Activated naive CD4-positive, alpha-beta T cell treated with anti-CD3 and anti-CD28 coated beads, Interleukin-2, amount 10 ng/mL, durations not matched to agents 7 days and 5 days (primary cell): ENCODE measurements around the gene NKX2-1.

Experiments
- CTCF ChIA-PET: fragments of 350-600 bp; sonication (Branson Sonifier 250); formaldehyde crosslinking; loops from one replicate; lab custom pipeline; 2021; ENCODE audit warnings: antibody characterized with exemption; lab: Charles Lee
- DNase-seq: peaks from one replicate; pipeline ENCODE4 v3.0.0-alpha.2; 2020
- H3K27ac Mint-ChIP-seq: one replicate; pipeline ENCODE4 v1.8.0; 2021; ENCODE audit warnings: mild to moderate bottlenecking, moderate library complexity, mixed read lengths
- H3K27me3 Mint-ChIP-seq: one replicate; pipeline ENCODE4 v1.8.0; 2021; ENCODE audit warnings: mild to moderate bottlenecking, mixed read lengths
- H3K36me3 Mint-ChIP-seq: one replicate; pipeline ENCODE4 v1.8.0; 2021; ENCODE audit warnings: mixed read lengths
- H3K4me1 Mint-ChIP-seq: one replicate; pipeline ENCODE4 v1.8.0; 2021; ENCODE audit warnings: mixed read lengths
- H3K4me3 Mint-ChIP-seq: one replicate; pipeline ENCODE4 v1.8.0; 2021; ENCODE audit warnings: mild to moderate bottlenecking, moderate library complexity, mixed read lengths
- H3K9me3 Mint-ChIP-seq: one replicate; pipeline ENCODE4 v1.8.0; 2021; ENCODE audit warnings: mixed read lengths

NKX2-1 gene

DNA sequence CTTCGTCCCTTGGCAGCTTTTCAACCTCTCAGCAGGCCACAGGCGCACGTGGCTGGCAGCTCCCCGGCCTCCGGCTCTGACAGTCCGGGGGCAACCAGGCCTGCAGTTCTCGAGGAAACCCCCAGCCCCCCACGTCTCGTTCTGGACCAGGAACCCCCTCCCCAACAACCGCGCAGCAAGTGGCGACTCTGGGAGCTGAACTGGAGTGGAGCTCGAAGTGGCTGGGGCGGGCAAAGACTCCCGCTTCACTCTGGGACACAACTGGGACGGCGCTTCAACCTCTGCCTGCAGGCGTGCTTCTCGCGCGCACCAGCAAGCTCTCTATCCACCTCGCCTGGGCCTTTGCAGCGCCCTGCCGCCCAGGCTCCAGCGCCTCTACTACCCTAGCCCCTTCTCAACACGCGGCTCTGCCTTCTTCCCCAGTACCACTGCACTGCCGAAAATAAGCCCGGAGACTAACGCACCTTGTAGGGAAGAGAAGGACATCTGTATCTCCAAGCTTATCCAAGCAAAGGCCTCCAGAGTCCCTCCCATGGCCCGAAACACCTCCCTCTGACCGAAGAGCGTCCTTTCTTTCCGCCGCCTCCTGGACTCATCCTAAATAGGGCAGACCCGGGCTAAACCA lies 2.4 kb upstream of the NKX2-1 start:
- no peak for DNase-seq
- no peaks in the 10 kb centered on the region for H3K9me3 Mint-ChIP-seq
- H3K4me1 Mint-ChIP-seq: peaks cover 7% of the 10 kb centered on the region
- peak overlapping the region; percentile 73 for H3K27ac Mint-ChIP-seq
- CTCF ChIA-PET: interaction anchor here (0.8 to 1.7 kb wide), 2 partner anchors 10 to 83 kb away, joined by 3 to 4 read pairs; no protein-coding TSS in a partner anchor
- peaks cover 98% of the 10 kb centered on the region for H3K27me3 Mint-ChIP-seq
- peaks cover 6% of the 10 kb centered on the region for H3K36me3 Mint-ChIP-seq
- no peak overlapping the region for H3K4me3 Mint-ChIP-seq

DNA sequence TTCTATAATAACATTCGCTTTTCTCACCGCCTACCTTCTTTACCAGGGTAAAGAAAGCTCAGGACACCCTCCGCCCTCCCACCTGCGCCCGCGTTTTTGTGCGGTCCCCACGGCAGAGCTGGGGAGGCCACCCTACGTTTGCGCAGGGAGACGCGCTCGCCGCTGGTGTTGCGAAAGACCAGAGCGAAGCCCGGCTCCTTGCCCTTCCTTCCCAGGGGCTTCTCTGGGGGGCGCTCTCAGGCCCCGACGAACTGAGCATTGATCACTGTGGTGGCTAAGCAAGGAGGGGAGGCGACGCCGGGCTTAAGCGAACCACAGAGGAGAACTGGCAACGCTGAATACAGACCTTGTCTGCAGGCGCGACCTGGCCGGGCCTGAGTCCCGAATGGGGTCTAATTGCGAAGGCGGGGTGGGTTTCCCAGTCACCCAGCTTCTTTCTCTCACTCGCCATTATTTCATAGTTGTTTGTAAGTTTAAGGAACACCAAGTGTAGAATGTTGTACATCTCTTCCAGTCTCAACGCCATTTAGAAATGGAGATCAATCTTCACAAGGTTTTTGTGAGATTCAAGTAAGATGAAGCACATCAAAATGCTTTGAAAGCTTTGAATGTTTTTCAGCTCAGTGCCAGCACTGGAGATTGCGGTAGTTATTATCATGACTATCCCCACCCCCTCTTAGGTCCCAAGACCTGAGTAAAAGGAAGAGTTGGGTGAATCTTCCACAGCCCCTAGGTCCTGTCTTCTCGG lies 1.7 kb upstream of the NKX2-1 start:
- CTCF ChIA-PET: interaction anchor here (0.8 to 1.2 kb wide), 3 partner anchors 9 to 61 kb away, joined by 3 to 4 read pairs (median 3); partner anchors contain the start of gene NKX2-8
- H3K36me3 Mint-ChIP-seq: peaks cover 6% of the 10 kb centered on the region
- DNase-seq: no peak
- peaks cover 7% of the 10 kb centered on the region for H3K4me1 Mint-ChIP-seq
- H3K27ac Mint-ChIP-seq: no peak overlapping the region
- H3K4me3 Mint-ChIP-seq: no peak overlapping the region
- H3K9me3 Mint-ChIP-seq: no peaks in the 10 kb centered on the region
- H3K27me3 Mint-ChIP-seq: peaks cover 99% of the 10 kb centered on the region

- CTCF ChIA-PET: interaction anchor here (0.8 to 1.2 kb wide), 2 partner anchors 61 to 62 kb away, joined by 3 to 4 read pairs; partner anchors contain the start of gene NKX2-8
- Mint-ChIP-seq H3K27me3 (peaks cover 99% of the 10 kb centered on the region), H3K27ac (no peak overlapping the region), H3K36me3 (peaks cover 4% of the 10 kb centered on the region), H3K4me1 (peaks cover 7% of the 10 kb centered on the region), H3K9me3 (no peaks in the 10 kb centered on the region), H3K4me3 (no peak overlapping the region)
- DNase-seq: no peak
Observed at GRCh38 chr14:36520601-36521525, 831 bp upstream of the NKX2-1 start.

DNA sequence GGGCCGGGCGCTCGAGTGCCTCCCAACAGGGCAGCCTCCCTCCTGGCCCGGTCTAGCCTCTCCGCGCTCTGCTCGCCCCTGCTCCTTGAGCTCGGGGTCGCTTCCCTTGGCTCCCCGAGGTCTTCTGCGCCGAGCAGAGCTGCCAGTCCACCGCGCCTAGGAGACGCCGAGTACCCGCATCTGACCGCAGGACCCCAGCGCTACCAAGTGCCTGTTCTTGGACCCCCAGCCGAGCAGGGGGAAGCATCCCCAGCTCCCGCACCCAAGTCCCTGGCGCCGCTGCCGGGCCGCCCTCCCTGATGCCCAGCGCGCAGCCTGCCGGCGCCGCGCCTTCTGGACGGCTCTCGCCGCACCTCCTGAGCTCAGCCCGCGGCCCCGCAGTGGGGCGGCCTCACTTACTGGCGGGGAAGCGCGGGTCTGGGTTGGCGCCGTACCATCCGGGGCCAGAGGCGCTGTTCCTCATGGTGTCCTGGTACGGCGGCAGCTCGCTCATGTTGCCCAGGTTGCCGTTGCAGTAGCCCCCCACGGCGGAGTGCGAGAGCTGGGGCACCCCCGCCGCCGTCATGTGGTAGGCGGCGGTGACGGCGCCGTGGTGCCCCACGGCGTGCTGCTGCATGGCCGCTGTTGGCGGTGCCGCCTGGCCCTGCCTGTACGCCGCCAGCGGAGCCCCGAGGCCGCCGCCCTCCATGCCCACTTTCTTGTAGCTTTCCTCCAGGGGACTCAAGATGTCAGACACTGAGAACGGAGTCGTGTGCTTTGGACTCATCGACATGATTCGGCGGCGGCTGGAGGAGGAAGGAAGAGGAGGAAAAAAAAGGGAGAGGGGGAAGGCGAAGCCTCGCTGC lies 1.2 kb downstream of the NKX2-1 start:
- H3K36me3 Mint-ChIP-seq: peaks cover 3% of the 10 kb centered on the region
- H3K4me1 Mint-ChIP-seq: peaks cover 7% of the 10 kb centered on the region
- DNase-seq: no peak
- peak overlapping the region; percentile 41 for H3K4me3 Mint-ChIP-seq
- H3K27me3 Mint-ChIP-seq: peaks cover 99% of the 10 kb centered on the region
- peak overlapping the region; percentile 68 for H3K27ac Mint-ChIP-seq
- CTCF ChIA-PET: no interaction called here
- H3K9me3 Mint-ChIP-seq: no peaks in the 10 kb centered on the region

- CTCF ChIA-PET: no interaction called here
- Mint-ChIP-seq H3K4me1 (peaks cover 7% of the 10 kb centered on the region), H3K27me3 (peaks cover 99% of the 10 kb centered on the region)
Observed at GRCh38 chr14:36518031-36518585, 1.9 kb downstream of the NKX2-1 start.

DNA sequence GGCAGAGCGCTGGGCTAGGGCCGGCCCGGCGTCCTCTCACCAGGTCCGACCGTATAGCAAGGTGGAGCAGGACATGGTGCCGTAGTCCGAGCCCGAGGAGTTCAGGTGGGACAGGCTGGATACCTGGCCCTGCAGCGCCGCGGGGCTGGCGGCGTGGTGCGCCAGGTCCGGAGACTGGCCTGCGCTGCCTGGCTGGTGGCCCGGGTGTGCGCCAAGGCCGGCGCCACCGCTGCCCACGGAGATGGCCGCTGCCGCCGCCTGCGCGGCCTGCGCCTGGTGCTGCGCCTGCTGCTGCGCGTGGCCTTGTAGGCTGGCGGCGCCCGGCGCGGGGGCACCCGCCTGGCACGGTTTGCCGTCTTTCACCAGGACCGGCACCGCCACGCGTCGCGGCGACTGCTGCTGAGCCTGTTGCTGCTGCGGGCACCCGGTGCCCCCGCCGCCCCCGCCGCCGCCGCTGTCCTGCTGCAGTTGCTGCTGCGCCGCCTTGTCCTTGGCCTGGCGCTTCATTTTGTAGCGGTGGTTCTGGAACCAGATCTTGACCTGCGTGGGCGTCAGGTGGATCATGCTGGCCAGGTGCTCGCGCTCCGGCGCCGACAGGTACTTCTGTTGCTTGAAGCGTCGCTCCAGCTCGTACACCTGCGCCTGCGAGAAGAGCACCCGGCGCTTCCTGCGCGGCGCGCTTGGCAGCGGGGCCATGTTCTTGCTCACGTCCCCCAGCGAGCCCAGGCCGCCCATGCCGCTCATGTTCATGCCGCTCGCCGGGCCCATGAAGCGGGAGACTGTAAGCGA lies 2.6 kb downstream of the NKX2-1 start:
- H3K9me3 Mint-ChIP-seq: no peaks in the 10 kb centered on the region
- H3K36me3 Mint-ChIP-seq: peaks cover 2% of the 10 kb centered on the region
- H3K4me3 Mint-ChIP-seq: no peak overlapping the region
- peak overlapping the region; percentile 73 for H3K27ac Mint-ChIP-seq
- peaks cover 99% of the 10 kb centered on the region for H3K27me3 Mint-ChIP-seq
- peaks cover 7% of the 10 kb centered on the region for H3K4me1 Mint-ChIP-seq
- no peak for DNase-seq
- CTCF ChIA-PET: interaction anchor here (0.6 kb wide), 1 partner anchor 139 kb away, joined by 3 read pairs; no protein-coding TSS in a partner anchor

More at GRCh38 chr14:36518031-36518585, 1.9 kb downstream of the NKX2-1 start:
- no peak for DNase-seq
- Mint-ChIP-seq H3K36me3 (peaks cover 3% of the 10 kb centered on the region), H3K27ac (no peak overlapping the region), H3K9me3 (no peaks in the 10 kb centered on the region), H3K4me3 (no peak overlapping the region)

- CTCF ChIA-PET: interaction anchor here (0.6 to 1.5 kb wide), 2 partner anchors 10 to 140 kb away, joined by 3 read pairs; no protein-coding TSS in a partner anchor
- H3K27me3 Mint-ChIP-seq: peaks cover 97% of the 10 kb centered on the region
- no peak overlapping the region for H3K4me3 Mint-ChIP-seq
Observed at GRCh38 chr14:36516719-36517241, 3.3 kb downstream of the NKX2-1 start.

DNA sequence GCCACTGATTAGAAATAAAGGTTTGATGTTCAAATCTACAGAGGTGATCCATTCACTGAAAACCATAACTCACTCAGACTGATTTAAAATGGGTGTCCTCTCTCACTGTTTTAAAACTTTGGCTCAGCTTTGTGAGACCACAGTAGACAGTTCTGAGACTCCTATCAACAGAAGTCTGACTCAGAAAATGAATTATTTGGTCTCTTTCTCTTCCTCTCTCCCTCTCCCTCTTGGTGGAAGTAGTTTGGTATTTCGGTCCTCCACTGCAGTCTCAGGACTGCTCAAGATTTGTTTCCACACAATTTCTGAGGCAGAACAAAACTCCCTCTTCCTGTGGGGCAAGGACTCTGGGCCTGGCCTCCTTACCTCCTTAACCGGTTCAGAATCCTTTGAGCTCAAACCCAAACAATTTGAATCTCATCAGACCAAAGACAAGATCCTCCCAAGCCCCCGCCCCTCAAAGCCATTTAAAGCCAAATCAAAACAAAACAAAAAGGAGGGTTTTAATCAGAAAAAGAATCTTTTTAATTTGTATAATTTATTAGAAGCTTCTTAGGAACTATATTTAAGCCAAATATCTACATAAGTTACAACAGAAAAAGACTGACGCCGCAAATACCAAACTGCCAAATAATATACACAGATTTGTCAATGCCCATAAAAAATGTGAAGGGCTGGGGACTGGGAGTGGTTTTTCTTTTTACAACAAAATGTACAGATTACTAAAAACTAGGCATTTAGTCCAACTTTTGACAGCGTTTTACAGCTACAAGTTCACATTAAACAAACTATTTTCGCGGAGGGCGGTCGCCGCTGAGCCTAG lies 3.9 kb downstream of the NKX2-1 start:
- H3K4me3 Mint-ChIP-seq: no peak overlapping the region
- H3K27me3 Mint-ChIP-seq: peaks cover 91% of the 10 kb centered on the region
- DNase-seq: no peak
- peaks cover 7% of the 10 kb centered on the region for H3K4me1 Mint-ChIP-seq
- H3K9me3 Mint-ChIP-seq: no peaks in the 10 kb centered on the region
- peaks cover 2% of the 10 kb centered on the region for H3K36me3 Mint-ChIP-seq
- CTCF ChIA-PET: interaction anchor here (1.5 kb wide), 1 partner anchor 10 kb away, joined by 3 read pairs; no protein-coding TSS in a partner anchor
- peak overlapping the region; percentile 73 for H3K27ac Mint-ChIP-seq

More at GRCh38 chr14:36516719-36517241, 3.3 kb downstream of the NKX2-1 start:
- H3K27ac Mint-ChIP-seq: peak overlapping the region; percentile 73
- H3K4me1 Mint-ChIP-seq: peaks cover 7% of the 10 kb centered on the region
- peaks cover 2% of the 10 kb centered on the region for H3K36me3 Mint-ChIP-seq
- H3K9me3 Mint-ChIP-seq: no peaks in the 10 kb centered on the region
- no peak for DNase-seq

- peaks cover 2% of the 10 kb centered on the region for H3K36me3 Mint-ChIP-seq
- DNase-seq: no peak
- CTCF ChIA-PET: interaction anchor here (1.5 kb wide), 1 partner anchor 11 kb away, joined by 3 read pairs; no protein-coding TSS in a partner anchor
- no peak overlapping the region for H3K4me3 Mint-ChIP-seq
- peaks cover 5% of the 10 kb centered on the region for H3K4me1 Mint-ChIP-seq
- peaks cover 90% of the 10 kb centered on the region for H3K27me3 Mint-ChIP-seq
- no peaks in the 10 kb centered on the region for H3K9me3 Mint-ChIP-seq
- peak overlapping the region; percentile 65 for H3K27ac Mint-ChIP-seq
Observed at GRCh38 chr14:36515105-36515593, 4.9 kb downstream of the NKX2-1 start.

- Mint-ChIP-seq H3K27ac (peak overlapping the region; percentile 65), H3K4me1 (peaks cover 4% of the 10 kb centered on the region), H3K4me3 (no peak overlapping the region), H3K36me3 (peaks cover 1% of the 10 kb centered on the region), H3K27me3 (peaks cover 90% of the 10 kb centered on the region), H3K9me3 (no peaks in the 10 kb centered on the region)
- DNase-seq: no peak
- CTCF ChIA-PET: no interaction called here
Observed at GRCh38 chr14:36514278-36515104, 5.5 kb downstream of the NKX2-1 start.
